ENCODE data around the gene GIT2.

Gene GIT2

DNA sequence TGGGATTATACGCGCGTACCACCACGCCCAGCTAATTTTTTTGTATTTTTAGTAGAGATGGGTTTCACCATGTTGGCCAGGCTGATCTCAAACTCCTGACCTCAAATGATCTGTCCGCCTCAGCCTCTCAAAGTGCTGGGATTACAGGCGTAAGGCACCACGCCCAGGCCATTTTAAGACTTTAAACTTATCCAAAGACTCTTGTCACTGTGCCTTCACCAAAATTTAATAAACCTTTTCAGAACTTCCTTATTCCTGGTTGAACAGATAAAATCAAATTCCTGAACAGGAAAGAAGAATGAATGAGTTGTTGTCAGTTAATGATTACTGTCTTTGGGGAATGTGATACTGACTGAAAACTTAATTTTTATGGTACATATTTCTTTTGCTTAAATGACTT lies 37.8 kb downstream of the GIT2 start:
- peaks cover 44 to 70% of the 10 kb centered on the region in 2 donors for H3K36me3 ChIP-seq (ENCODE audit: control insufficient read depth in 1 of 2, insufficient read depth in 2 of 2, low read length in 2 of 2)
- H3K4me1 ChIP-seq (ENCODE audit: control insufficient read depth in 1 of 2, insufficient read depth in 2 of 2, low read length in 2 of 2): no peaks in the 10 kb centered on the region
- H3K4me3 ChIP-seq (ENCODE audit: low read depth in 1 of 2, low read length in 2 of 2): no peak overlapping the region
- no peaks in the 10 kb centered on the region for H3K27me3 ChIP-seq (ENCODE audit: low read depth, low read length)
- no peaks in the 10 kb centered on the region for H3K9me3 ChIP-seq (ENCODE audit: control insufficient read depth in 1 of 2, low read length in 2 of 2)
- no peak overlapping the region for H3K27ac ChIP-seq (ENCODE audit: low read length)

DNA sequence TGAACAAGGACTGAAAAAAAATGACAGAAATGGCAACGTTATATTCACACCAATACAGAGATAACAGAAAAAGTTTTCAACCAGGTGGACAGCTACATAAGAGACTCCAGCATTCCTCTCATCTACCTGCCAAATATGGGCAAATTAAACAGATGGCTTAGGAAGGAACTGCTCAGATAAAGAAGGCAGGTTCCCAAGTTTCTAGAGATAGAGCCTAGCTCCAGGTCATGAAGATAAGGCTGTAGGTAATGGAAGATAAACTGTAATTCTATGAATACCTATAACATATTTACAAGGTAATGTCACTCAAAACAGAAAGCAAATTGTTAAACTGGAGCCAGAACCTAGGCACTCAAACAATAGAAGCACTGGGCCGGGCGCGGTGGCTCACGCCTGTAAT lies 42.5 kb downstream of the GIT2 start:
- Histone ChIP-seq H3K9me3 (ENCODE audit: control insufficient read depth in 1 of 2, low read length in 2 of 2) (no peaks in the 10 kb centered on the region), H3K27me3 (ENCODE audit: low read depth, low read length) (no peaks in the 10 kb centered on the region), H3K4me1 (ENCODE audit: control insufficient read depth in 1 of 2, insufficient read depth in 2 of 2, low read length in 2 of 2) (peaks cover 13 to 32% of the 10 kb centered on the region in 2 donors), H3K36me3 (ENCODE audit: control insufficient read depth in 1 of 2, insufficient read depth in 2 of 2, low read length in 2 of 2) (peaks cover 46 to 52% of the 10 kb centered on the region in 2 donors), H3K4me3 (ENCODE audit: low read depth in 1 of 2, low read length in 2 of 2) (no peak overlapping the region), H3K27ac (ENCODE audit: low read length) (no peak overlapping the region)

DNA sequence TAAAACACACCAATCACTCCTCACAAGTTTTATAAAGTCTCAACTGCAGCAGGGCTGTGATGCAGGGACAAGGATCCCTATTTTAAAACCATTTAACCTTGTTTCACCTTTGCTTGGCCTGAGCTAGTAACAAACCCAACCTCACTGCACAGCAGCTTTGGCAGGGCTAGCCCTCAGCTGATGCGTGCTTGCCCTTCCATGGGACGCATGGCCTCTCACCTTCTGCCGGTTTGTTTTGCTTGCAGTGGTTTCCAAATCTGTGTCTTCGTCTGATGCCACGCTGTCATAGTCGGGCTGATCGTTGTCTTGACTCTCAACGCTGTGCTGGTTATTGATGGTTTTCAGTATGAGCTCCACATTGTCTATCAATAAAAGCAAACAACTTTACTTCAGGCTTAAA lies 43.3 kb downstream of the GIT2 start:
- no peaks in the 10 kb centered on the region for H3K9me3 ChIP-seq (ENCODE audit: control insufficient read depth in 1 of 2, low read length in 2 of 2)
- no peaks in the 10 kb centered on the region for H3K27me3 ChIP-seq (ENCODE audit: low read depth, low read length)
- no peak overlapping the region for H3K4me3 ChIP-seq (ENCODE audit: low read depth in 1 of 2, low read length in 2 of 2)
- peaks cover 44 to 49% of the 10 kb centered on the region in 2 donors for H3K36me3 ChIP-seq (ENCODE audit: control insufficient read depth in 1 of 2, insufficient read depth in 2 of 2, low read length in 2 of 2)
- H3K27ac ChIP-seq (ENCODE audit: low read length): no peak overlapping the region
- H3K4me1 ChIP-seq (ENCODE audit: control insufficient read depth in 1 of 2, insufficient read depth in 2 of 2, low read length in 2 of 2): peaks cover 20 to 40% of the 10 kb centered on the region in 2 donors

DNA sequence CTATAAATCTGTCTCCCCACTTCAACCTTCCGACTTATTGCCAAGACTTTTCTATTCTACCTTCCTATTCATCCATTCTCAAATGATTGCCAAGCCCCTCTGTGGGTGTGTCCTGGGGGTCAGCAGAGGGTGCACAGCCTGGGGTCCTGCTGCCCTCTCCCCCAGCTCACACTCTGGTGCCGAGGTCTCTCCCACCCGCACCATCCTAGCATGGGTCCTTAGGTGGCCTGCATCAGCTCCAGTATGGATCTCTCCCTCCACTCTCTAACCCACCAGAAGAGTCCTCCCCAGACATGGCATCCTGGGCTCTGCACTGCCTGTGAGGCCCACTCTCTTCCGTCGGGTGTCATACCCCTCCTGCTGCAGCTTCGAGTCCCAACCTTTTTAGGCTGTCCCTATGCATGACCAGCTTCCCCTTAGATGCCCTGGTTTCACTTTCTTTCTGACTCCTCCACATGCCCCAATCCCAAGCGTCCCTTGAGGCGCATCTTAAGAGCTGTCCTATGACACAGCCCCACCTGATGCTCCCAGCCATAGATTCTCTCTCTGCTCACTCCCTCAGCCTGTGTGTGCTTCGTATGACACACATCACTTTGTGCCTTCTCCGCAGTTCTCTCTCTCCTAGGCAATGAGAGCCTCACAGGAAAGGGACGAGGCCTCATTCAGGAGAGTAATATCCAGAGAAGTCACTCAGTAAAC lies 43.9 kb downstream of the GIT2 start:
- Histone ChIP-seq H3K27me3 (ENCODE audit: low read depth, low read length) (no peaks in the 10 kb centered on the region), H3K9me3 (ENCODE audit: control insufficient read depth in 1 of 2, low read length in 2 of 2) (no peaks in the 10 kb centered on the region), H3K36me3 (ENCODE audit: control insufficient read depth in 1 of 2, insufficient read depth in 2 of 2, low read length in 2 of 2) (peaks cover 44 to 48% of the 10 kb centered on the region in 2 donors), H3K27ac (ENCODE audit: low read length) (no peak overlapping the region), H3K4me1 (ENCODE audit: control insufficient read depth in 1 of 2, insufficient read depth in 2 of 2, low read length in 2 of 2) (peaks cover 20 to 46% of the 10 kb centered on the region in 2 donors), H3K4me3 (ENCODE audit: low read depth in 1 of 2, low read length in 2 of 2) (no peak overlapping the region)

- H3K4me3 ChIP-seq (ENCODE audit: low read depth in 1 of 2, low read length in 2 of 2): no peak overlapping the region
- no peaks in the 10 kb centered on the region for H3K9me3 ChIP-seq (ENCODE audit: control insufficient read depth in 1 of 2, low read length in 2 of 2)
- H3K36me3 ChIP-seq (ENCODE audit: control insufficient read depth in 1 of 2, insufficient read depth in 2 of 2, low read length in 2 of 2): peaks cover 49% of the 10 kb centered on the region in 2 donors
- no peaks in the 10 kb centered on the region for H3K27me3 ChIP-seq (ENCODE audit: low read depth, low read length)
- H3K27ac ChIP-seq (ENCODE audit: low read length): peak overlapping the region; percentile 64
- H3K4me1 ChIP-seq (ENCODE audit: control insufficient read depth in 1 of 2, insufficient read depth in 2 of 2, low read length in 2 of 2): peaks cover 23 to 51% of the 10 kb centered on the region in 2 donors
Observed at GRCh38 chr12:109951751-109952150, 44.4 kb downstream of the GIT2 start.

DNA sequence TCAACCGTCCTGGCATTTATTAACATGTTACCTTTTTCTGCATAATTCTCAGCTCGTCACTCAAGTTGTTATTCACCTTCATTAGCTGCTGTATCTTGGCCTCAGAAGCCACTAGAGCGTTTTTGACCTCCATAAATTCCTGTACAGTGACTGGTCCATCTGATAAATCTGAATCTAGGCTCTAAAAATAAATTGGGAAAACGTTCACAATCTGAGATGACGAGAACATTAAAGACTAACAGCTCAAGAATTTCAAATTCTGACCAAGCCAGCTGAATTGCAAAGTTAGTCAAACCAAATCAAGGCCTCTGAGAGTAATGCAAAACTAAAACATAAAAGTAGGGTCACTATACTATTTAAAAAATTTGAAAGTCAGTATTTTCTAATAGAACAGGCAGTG lies 45.0 kb downstream of the GIT2 start:
- Histone ChIP-seq H3K9me3 (ENCODE audit: control insufficient read depth in 1 of 2, low read length in 2 of 2) (no peaks in the 10 kb centered on the region), H3K27ac (ENCODE audit: low read length) (peak overlapping the region; percentile 64), H3K27me3 (ENCODE audit: low read depth, low read length) (no peaks in the 10 kb centered on the region), H3K36me3 (ENCODE audit: control insufficient read depth in 1 of 2, insufficient read depth in 2 of 2, low read length in 2 of 2) (peaks cover 47 to 48% of the 10 kb centered on the region in 2 donors), H3K4me1 (ENCODE audit: control insufficient read depth in 1 of 2, insufficient read depth in 2 of 2, low read length in 2 of 2) (peaks cover 26 to 56% of the 10 kb centered on the region in 2 donors), H3K4me3 (ENCODE audit: low read depth in 1 of 2, low read length in 2 of 2) (no peak overlapping the region)

DNA sequence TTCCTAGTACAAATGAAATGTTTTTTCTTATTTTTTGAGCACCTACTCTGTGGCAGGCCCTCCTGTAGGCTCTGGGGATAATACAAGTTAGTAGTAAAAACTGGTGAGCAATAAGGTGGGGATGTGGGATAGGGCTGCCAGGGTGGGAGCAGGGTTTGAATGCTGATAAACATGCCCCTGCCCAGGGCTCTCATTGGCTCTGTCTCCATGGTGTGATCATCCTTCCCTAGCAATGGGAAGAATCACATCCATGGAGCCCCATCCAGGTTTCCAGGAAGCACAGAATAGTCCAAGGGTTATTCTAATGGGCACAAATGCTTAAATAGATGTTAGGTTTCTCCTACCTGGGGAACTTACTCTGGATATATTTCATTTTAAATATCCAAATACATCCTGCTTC lies 45.5 kb downstream of the GIT2 start:
- Histone ChIP-seq H3K4me3 (ENCODE audit: low read depth in 1 of 2, low read length in 2 of 2) (no peak overlapping the region), H3K9me3 (ENCODE audit: control insufficient read depth in 1 of 2, low read length in 2 of 2) (no peaks in the 10 kb centered on the region), H3K36me3 (ENCODE audit: control insufficient read depth in 1 of 2, insufficient read depth in 2 of 2, low read length in 2 of 2) (peaks cover 45% of the 10 kb centered on the region in 2 donors), H3K27me3 (ENCODE audit: low read depth, low read length) (no peaks in the 10 kb centered on the region), H3K4me1 (ENCODE audit: control insufficient read depth in 1 of 2, insufficient read depth in 2 of 2, low read length in 2 of 2) (peaks cover 26 to 56% of the 10 kb centered on the region in 2 donors), H3K27ac (ENCODE audit: low read length) (peak overlapping the region; percentile 28)

DNA sequence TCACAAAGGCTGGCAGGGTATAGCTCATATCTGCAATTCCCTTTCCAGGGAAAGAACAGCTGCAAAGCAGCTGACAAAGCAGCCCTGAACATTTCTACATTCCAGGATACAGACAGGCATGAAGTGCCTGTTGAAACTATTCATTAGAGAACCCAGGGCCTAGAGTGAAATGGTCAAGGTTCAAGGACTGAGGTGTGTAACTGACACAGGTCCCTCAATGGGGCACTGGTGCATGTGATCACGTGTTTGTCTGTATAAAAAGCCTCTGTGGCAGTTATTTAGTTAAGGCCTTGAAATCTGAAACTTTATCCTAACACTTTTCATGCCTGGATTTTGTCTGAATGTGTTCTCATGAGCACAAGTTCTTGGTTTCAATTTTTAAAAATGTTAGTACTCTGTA lies 47.1 kb downstream of the GIT2 start:
- Histone ChIP-seq H3K4me1 (ENCODE audit: control insufficient read depth in 1 of 2, insufficient read depth in 2 of 2, low read length in 2 of 2) (peaks cover 26 to 64% of the 10 kb centered on the region in 2 donors), H3K4me3 (ENCODE audit: low read depth in 1 of 2, low read length in 2 of 2) (no peak overlapping the region)

DNA sequence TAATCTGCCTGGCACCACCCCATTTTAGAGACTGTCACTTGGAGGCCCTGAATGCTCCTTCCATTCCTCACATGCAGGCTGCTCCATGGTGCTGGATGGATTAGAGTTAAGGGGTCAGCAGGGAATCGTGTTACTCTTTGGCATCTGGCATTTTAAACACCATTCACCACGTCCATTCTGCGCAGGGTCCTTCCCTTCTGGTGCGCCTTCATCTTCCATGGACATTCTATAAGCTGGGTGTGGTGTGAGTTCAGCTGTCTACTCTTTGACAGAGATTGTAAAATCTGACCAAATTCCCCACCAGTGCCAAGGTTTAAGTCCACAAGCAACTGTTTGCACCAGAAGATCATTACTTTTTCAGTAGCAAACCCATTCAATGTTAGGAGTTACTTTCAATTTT lies 47.8 kb downstream of the GIT2 start:
- Histone ChIP-seq H3K27me3 (ENCODE audit: low read depth, low read length) (no peaks in the 10 kb centered on the region), H3K9me3 (ENCODE audit: control insufficient read depth in 1 of 2, low read length in 2 of 2) (no peaks in the 10 kb centered on the region), H3K27ac (ENCODE audit: low read length) (peak overlapping the region; percentile 58), H3K4me1 (ENCODE audit: control insufficient read depth in 1 of 2, insufficient read depth in 2 of 2, low read length in 2 of 2) (peaks cover 26 to 64% of the 10 kb centered on the region in 2 donors), H3K4me3 (ENCODE audit: low read depth in 1 of 2, low read length in 2 of 2) (no peak overlapping the region), H3K36me3 (ENCODE audit: control insufficient read depth in 1 of 2, insufficient read depth in 2 of 2, low read length in 2 of 2) (peaks cover 39 to 42% of the 10 kb centered on the region in 2 donors)

More for the DNA sequence above, 47.1 kb downstream of the GIT2 start:
- Histone ChIP-seq H3K9me3 (ENCODE audit: control insufficient read depth in 1 of 2, low read length in 2 of 2) (no peaks in the 10 kb centered on the region), H3K27ac (ENCODE audit: low read length) (peak overlapping the region; percentile 58), H3K27me3 (ENCODE audit: low read depth, low read length) (no peaks in the 10 kb centered on the region), H3K36me3 (ENCODE audit: control insufficient read depth in 1 of 2, insufficient read depth in 2 of 2, low read length in 2 of 2) (peaks cover 45% of the 10 kb centered on the region in 2 donors)

DNA sequence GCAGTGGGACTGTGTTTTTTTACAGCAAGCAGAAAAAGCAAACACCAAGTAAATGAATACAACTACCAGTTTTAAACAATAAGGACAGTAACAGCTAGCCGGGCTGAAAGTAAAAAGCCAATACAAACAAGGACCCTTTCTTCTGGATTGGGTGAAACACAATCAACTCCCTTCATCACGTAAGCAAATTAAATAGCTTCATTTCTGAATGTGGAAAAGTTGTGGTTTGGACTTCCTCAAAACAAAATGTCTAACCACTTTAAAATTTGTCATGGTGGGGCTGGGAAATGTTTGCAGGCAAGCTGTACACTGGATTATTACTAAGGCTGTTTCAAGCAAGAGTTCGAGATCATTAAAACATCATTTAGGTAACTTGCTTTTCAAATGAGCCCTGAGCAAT lies 48.6 kb downstream of the GIT2 start:
- no peak overlapping the region for H3K27ac ChIP-seq (ENCODE audit: low read length)
- peaks cover 30 to 33% of the 10 kb centered on the region in 2 donors for H3K36me3 ChIP-seq (ENCODE audit: control insufficient read depth in 1 of 2, insufficient read depth in 2 of 2, low read length in 2 of 2)
- peaks cover 26 to 64% of the 10 kb centered on the region in 2 donors for H3K4me1 ChIP-seq (ENCODE audit: control insufficient read depth in 1 of 2, insufficient read depth in 2 of 2, low read length in 2 of 2)
- no peak overlapping the region for H3K4me3 ChIP-seq (ENCODE audit: low read depth in 1 of 2, low read length in 2 of 2)
- H3K27me3 ChIP-seq (ENCODE audit: low read depth, low read length): no peaks in the 10 kb centered on the region
- H3K9me3 ChIP-seq (ENCODE audit: control insufficient read depth in 1 of 2, low read length in 2 of 2): no peaks in the 10 kb centered on the region

- H3K27me3 ChIP-seq (ENCODE audit: low read depth, low read length): no peaks in the 10 kb centered on the region
- peak overlapping the region; percentile 16 for H3K27ac ChIP-seq (ENCODE audit: low read length)
- H3K4me1 ChIP-seq (ENCODE audit: control insufficient read depth in 1 of 2, insufficient read depth in 2 of 2, low read length in 2 of 2): peaks cover 26 to 59% of the 10 kb centered on the region in 2 donors
- H3K36me3 ChIP-seq (ENCODE audit: control insufficient read depth in 1 of 2, insufficient read depth in 2 of 2, low read length in 2 of 2): peaks cover 24 to 27% of the 10 kb centered on the region in 2 donors
- H3K9me3 ChIP-seq (ENCODE audit: control insufficient read depth in 1 of 2, low read length in 2 of 2): no peaks in the 10 kb centered on the region
- no peak overlapping the region for H3K4me3 ChIP-seq (ENCODE audit: low read depth in 1 of 2, low read length in 2 of 2)
Observed at GRCh38 chr12:109946913-109947312, 49.3 kb downstream of the GIT2 start.

- H3K4me3 ChIP-seq (ENCODE audit: low read depth in 1 of 2, low read length in 2 of 2): no peak overlapping the region
- peaks cover 26 to 55% of the 10 kb centered on the region in 2 donors for H3K4me1 ChIP-seq (ENCODE audit: control insufficient read depth in 1 of 2, insufficient read depth in 2 of 2, low read length in 2 of 2)
- peaks cover 21 to 23% of the 10 kb centered on the region in 2 donors for H3K36me3 ChIP-seq (ENCODE audit: control insufficient read depth in 1 of 2, insufficient read depth in 2 of 2, low read length in 2 of 2)
- H3K27me3 ChIP-seq (ENCODE audit: low read depth, low read length): no peaks in the 10 kb centered on the region
- H3K27ac ChIP-seq (ENCODE audit: low read length): peak overlapping the region; percentile 16
- no peaks in the 10 kb centered on the region for H3K9me3 ChIP-seq (ENCODE audit: control insufficient read depth in 1 of 2, low read length in 2 of 2)
Observed at GRCh38 chr12:109946505-109946904, 49.7 kb downstream of the GIT2 start.

Measured in muscle layer of duodenum (tissue), 2 donors.